PC-9 (cell line): Measurements from ENCODE around the gene FANK1.

Experiments
- CTCF ChIP-seq: fragments of 200-600 bp; sonication (generic); conservative IDR thresholded peaks from 2 replicates; pipeline ENCODE4 v1.6.1; 2017; ENCODE audit warnings: mixed run types, antibody characterized with exemption, mild to moderate bottlenecking, moderate library complexity
- EZH2 ChIP-seq: fragments of 200-600 bp; sonication (generic); IDR thresholded peaks from 2 replicates; pipeline ENCODE4 v1.8.0; 2017; ENCODE audit warnings: antibody characterized with exemption, low read depth

- no peak for TF ChIP-seq CTCF
- no peak for TF ChIP-seq EZH2
Observed at GRCh38 chr10:125994601-125995000, 98.2 kb downstream of the FANK1 start.
